ENCODE results near the gene DCP1A. TPM values are rescaled to one million over a fixed set of nuclear protein-coding genes. Genes with fewer than 3 reads are reported as not detected.

Gene DCP1A
- total and polyA plus RNA-seq, 2 experiments from 2014 or later = 34.3 to 67.0 TPM

DNA sequence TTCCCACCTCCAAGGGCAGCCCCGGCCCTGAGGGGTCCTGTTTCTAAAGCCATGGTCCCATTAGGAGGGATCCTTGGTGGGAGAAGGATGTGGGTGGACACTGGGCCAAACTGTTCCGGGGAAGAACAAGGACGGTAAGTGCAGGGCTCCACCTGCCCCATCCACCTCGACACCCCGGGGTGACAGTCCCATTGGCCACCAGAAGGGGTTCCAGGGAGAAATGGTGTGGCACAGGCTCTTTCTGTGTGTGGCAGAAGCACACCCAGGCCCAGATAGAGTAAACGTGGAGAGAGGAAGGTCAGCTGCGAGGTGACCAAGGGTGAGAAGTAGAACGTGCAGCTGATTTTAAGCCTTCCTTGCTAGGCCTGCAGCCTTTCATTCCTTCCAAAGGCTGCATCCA lies 103.6 kb downstream of the DCP1A start:
- DNase-seq (ENCODE audit: low read depth in 1 of 2, low spot score in 1 of 2) = no peak
- Histone ChIP-seq H3K4me1 (ENCODE audit: low read depth) (peaks cover 23% of the 10 kb centered on the region), H3K27me3 (no peaks in the 10 kb centered on the region), H3K36me3 (peaks cover 9% of the 10 kb centered on the region), H3K27ac (peak overlapping the region; percentile 67), H3K4me3 (no peak overlapping the region), H3K9me3 (ENCODE audit: low read depth) (no peaks in the 10 kb centered on the region)
- TF ChIP-seq, protein P1, sequence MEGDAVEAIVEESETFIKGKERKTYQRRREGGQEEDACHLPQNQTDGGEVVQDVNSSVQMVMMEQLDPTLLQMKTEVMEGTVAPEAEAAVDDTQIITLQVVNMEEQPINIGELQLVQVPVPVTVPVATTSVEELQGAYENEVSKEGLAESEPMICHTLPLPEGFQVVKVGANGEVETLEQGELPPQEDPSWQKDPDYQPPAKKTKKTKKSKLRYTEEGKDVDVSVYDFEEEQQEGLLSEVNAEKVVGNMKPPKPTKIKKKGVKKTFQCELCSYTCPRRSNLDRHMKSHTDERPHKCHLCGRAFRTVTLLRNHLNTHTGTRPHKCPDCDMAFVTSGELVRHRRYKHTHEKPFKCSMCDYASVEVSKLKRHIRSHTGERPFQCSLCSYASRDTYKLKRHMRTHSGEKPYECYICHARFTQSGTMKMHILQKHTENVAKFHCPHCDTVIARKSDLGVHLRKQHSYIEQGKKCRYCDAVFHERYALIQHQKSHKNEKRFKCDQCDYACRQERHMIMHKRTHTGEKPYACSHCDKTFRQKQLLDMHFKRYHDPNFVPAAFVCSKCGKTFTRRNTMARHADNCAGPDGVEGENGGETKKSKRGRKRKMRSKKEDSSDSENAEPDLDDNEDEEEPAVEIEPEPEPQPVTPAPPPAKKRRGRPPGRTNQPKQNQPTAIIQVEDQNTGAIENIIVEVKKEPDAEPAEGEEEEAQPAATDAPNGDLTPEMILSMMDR (IDR thresholded peaks at IDR 0.05; ENCODE audit: low read depth, low read length) = no peak

DNA sequence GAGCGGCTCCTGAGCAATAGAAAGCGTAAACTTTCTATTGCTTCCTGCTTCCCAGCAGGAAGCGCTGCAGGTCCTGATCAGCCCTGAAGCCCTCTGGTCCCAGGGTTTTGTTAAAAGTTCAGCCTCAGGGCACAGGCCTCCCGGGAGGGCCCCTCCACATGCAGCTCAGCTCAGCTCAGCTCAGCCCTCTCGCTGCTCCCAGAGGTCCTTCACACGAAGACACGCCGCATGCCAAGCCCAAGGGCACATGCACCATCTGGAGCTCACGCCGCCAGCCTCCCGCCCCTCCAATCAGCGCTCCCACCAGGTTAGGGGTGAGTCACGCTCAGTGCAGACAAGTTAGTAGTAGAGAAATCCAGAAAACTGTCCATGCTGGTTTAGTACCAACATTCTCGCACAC lies 104.2 kb downstream of the DCP1A start:
- no peak overlapping the region for H3K4me3 ChIP-seq
- H3K27me3 ChIP-seq = no peaks in the 10 kb centered on the region
- H3K27ac ChIP-seq = peak overlapping the region; percentile 67
- peaks cover 13% of the 10 kb centered on the region for H3K36me3 ChIP-seq
- peak; percentile 35 for DNase-seq (ENCODE audit: low read depth in 1 of 2, low spot score in 1 of 2)
- peaks cover 23% of the 10 kb centered on the region for H3K4me1 ChIP-seq (ENCODE audit: low read depth)
- no peaks in the 10 kb centered on the region for H3K9me3 ChIP-seq (ENCODE audit: low read depth)
- TF ChIP-seq, protein P1 (IDR thresholded peaks at IDR 0.05; ENCODE audit: low read depth, low read length) = no peak

DNA sequence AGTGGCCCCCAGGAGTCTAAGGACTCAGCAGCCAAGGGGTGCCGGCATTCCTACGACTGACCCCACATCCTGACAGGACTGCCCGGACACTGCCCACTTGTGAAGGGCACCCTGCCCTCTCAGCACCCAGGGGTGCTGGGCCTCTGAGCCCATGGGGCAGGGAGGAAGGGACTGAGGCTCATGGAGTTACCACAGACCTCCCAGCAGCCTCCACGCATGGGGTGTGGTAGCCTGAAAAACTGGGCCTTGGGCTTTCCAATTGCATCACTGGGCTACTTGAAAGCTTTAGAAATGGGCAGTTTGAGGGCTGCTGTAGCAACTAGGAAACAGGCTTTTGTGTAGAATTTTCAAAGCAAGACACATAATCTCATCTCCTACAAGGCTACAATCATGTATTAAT lies 104.7 kb downstream of the DCP1A start:
- no peaks in the 10 kb centered on the region for H3K27me3 ChIP-seq
- TF ChIP-seq, protein P1 (IDR thresholded peaks at IDR 0.05; ENCODE audit: low read depth, low read length) = no peak
- H3K9me3 ChIP-seq (ENCODE audit: low read depth) = no peaks in the 10 kb centered on the region
- no peak overlapping the region for H3K4me3 ChIP-seq
- H3K36me3 ChIP-seq = peaks cover 19% of the 10 kb centered on the region
- no peak overlapping the region for H3K27ac ChIP-seq
- DNase-seq (ENCODE audit: low read depth in 1 of 2, low spot score in 1 of 2) = no peak
- peaks cover 23% of the 10 kb centered on the region for H3K4me1 ChIP-seq (ENCODE audit: low read depth)

DNA sequence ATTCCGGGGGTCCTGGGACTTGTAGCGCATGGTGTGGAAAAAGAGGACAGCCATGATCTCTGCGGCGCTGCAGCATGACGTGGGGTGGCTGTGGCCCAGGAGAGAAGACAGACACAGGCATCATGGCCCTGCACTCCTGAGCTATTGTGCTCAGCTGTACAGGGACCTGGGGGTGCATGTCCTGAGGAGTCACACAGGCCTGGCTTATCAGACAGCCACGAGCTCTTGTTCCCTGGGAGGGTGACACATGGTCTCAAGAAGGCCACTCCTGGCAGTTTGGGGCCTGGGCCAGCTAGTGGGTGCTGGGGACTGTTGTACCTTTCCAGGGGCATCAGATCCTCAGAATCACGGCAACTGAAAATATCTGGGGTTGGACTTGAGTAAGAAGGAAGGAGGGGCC lies 105.2 kb downstream of the DCP1A start:
- no peak overlapping the region for H3K27ac ChIP-seq
- no peak overlapping the region for H3K4me3 ChIP-seq
- H3K36me3 ChIP-seq = peaks cover 19% of the 10 kb centered on the region
- H3K4me1 ChIP-seq (ENCODE audit: low read depth) = peaks cover 23% of the 10 kb centered on the region
- no peaks in the 10 kb centered on the region for H3K9me3 ChIP-seq (ENCODE audit: low read depth)
- no peaks in the 10 kb centered on the region for H3K27me3 ChIP-seq
- DNase-seq (ENCODE audit: low read depth in 1 of 2, low spot score in 1 of 2) = no peak
- TF ChIP-seq, protein P1 (IDR thresholded peaks at IDR 0.05; ENCODE audit: low read depth, low read length) = no peak

DNA sequence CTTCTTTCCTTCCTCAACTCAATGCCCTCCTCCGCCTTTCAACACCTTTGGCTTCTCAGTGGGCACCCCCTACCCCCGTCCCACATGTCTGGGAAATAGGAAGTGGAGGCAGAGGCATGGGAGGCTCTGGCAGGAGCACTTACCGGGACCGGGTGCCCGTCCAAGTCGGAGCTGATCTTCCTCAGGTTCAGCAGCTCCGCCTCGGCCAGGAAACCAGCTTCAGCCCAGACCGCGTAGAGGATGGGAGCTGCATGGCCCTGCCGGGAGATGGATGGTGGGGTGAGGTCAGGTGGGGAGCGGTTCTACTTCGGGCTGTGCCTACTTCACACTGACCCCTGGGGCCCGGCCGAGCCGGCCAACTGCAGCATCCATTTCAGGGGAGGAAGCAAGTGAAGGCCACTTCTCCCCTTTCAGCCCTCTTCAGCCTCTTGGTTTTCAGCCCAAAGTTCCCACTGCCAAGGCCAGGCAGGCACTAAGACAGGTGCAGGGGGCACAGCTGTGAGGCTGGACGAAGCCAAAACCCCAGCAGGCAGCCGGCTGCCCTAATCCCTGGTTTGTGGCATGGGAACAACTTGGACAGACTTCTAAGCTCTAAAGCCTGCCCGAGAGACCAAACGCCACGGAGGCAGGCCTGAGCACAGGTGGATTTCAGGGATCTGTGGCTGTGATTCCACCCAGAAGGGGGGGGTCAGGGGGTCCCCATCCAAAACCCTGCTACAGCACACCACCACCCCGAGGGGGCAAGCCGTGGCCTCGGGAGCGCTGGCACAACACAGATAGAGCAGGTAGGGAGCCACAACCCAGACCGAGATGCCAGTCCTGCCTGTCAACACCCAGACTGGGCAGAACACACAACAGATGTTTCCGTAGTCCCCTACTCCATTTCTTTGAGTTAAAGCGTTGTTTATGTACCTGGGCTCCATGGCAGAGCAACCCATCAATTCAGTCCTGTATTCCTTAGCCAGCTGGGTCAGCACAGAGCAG lies 106.1 kb downstream of the DCP1A start:
- no peak for DNase-seq (ENCODE audit: low read depth in 1 of 2, low spot score in 1 of 2)
- Histone ChIP-seq H3K4me1 (ENCODE audit: low read depth) (peaks cover 23% of the 10 kb centered on the region), H3K36me3 (peaks cover 22% of the 10 kb centered on the region), H3K27me3 (no peaks in the 10 kb centered on the region), H3K27ac (no peak overlapping the region), H3K4me3 (no peak overlapping the region), H3K9me3 (ENCODE audit: low read depth) (no peaks in the 10 kb centered on the region)
- TF ChIP-seq, protein P1 (IDR thresholded peaks at IDR 0.05; ENCODE audit: low read depth, low read length) = no peak
